ENCODE results near the gene PNPT1. TPM values are rescaled to one million over a fixed set of nuclear protein-coding genes. Genes with fewer than 3 reads are reported as not detected.

The PNPT1 gene
- total and polyA plus RNA-seq, 5 experiments from 2014 or later, result 21.3 to 29.5 (median 26.2) TPM

DNA sequence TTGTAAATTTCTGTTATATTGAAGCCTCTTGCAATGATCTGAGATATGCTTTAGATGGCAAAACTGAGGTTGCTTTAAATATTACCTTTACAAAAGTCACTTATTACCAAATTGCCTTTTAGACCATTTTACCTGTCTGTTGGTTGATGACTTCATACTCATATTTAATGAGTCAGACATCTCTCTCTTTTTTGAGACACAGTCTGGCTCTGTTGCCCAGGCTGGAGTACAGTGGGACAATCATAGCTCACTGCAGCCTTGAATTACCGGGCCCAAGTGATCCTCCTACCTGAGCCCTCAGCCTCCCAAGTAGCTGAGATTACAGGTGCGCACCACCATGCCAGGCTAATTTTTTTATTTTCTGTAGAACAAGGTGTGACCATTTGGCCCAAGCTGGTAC is 64.7 kb downstream of the PNPT1 start:
- Mint-ChIP-seq H3K27me3 (no peaks in the 10 kb centered on the region), H3K9me3 (no peaks in the 10 kb centered on the region), H3K4me3 (no peak overlapping the region), H3K36me3 (peaks cover 0 to 36% (median 11%) of the 10 kb centered on the region in 3 donors), H3K27ac (peak overlapping the region in 2 of 10 donors; percentile 1 to 20), H3K4me1 (peaks cover 25 to 53% (median 41%) of the 10 kb centered on the region in 4 donors)
- ATAC-seq (no peak), DNase-seq (no peak)
- POLR2A ChIA-PET, result interaction anchor here (1.6 kb wide), 1 partner anchor 11 kb away, joined by 6 read pairs; the partner anchor contains the start of gene PPP4R3B

DNA sequence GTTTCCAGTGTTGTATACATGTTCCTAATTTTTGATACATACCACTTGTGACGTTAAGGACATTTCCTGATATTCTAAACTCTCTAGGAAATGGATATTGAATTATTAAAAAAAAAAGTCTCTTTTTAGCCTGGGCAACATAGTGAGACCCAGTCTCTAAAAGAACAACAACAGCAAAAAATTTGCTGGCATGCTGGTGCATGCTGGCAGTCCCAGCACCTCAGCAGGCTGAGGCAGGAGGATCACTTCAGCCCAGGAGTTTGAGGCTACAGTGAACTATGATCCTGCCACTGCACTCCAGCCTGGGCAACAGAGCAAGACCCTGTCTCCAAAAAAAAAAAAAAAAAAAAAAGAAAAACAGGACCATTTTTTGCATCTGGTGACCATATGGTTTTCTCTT is 65.7 kb downstream of the PNPT1 start:
- ATAC-seq, result no peak
- H3K27me3 Mint-ChIP-seq, result no peaks in the 10 kb centered on the region
- H3K4me3 Mint-ChIP-seq, result no peak overlapping the region
- no peak for DNase-seq
- POLR2A ChIA-PET, result no interaction called here
- H3K4me1 Mint-ChIP-seq, result peaks cover 34 to 64% (median 46%) of the 10 kb centered on the region in 4 donors
- H3K9me3 Mint-ChIP-seq, result no peaks in the 10 kb centered on the region
- H3K36me3 Mint-ChIP-seq, result peaks cover 0 to 40% (median 11%) of the 10 kb centered on the region in 3 donors
- no peak overlapping the region for H3K27ac Mint-ChIP-seq

DNA sequence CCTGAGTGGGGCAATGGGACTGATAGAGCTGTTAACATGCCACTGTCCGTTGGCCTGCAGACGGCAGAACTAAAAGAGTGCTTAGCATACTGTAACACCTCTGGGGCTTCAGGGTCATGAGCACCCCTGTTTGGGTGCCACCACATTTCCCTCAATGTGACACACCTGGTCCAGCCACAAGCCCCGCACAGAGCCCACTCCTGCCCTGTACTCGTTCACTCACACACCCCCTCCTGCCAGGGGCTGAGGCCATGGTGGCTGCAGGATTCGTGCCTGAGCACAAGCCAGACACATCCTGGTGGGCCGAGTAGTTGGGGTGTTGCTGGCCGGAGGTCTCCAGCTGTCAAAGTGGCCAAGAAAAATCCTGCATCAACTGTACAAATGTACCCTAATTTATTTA is 71.8 kb downstream of the PNPT1 start:
- Mint-ChIP-seq H3K36me3 (peaks cover 0 to 52% (median 16%) of the 10 kb centered on the region in 3 donors), H3K9me3 (no peaks in the 10 kb centered on the region), H3K27me3 (no peaks in the 10 kb centered on the region), H3K4me1 (peaks cover 21 to 72% (median 43%) of the 10 kb centered on the region in 4 donors), H3K27ac (peak overlapping the region in 2 of 10 donors; percentile 71 to 73), H3K4me3 (peak overlapping the region in 6 of 10 donors; percentile 16 to 72 (median 58))
- ATAC-seq, result no peak
- POLR2A ChIA-PET, result interaction anchor here (0.6 to 1.6 kb wide), 2 partner anchors 16 to 103 kb away, joined by 5 to 6 read pairs; partner anchors contain the start of gene CFAP36
- no peak for DNase-seq

DNA sequence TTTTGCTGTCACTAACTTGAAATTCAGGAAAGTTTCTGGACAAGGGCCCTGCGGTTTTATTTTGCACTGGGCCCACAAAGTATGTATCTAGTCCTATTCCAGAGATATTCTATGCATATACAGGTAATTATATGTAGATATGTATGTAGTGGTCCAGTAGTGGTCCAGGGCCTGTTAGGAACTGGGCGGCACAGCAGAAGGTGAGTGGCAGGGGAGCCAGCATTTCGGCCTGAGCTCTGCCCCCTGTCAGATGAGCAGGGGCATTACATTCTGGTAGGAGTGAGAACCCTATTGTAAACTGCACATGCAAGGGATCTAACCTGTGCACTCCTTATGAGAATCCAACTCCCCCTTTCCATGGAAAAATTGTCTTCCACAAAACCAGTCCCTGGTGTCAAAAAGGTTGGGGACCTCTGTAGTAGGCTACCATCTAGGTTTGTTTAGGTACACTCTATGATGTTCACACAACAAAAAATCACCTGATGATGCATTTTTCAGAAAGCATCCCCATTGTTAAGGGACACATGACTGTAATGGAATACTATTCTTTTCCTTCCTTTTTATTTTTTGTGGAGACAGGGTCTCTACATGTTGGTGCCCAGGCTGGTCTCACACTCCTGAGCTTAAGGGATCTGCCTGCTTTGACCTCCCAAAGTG is 73.4 kb downstream of the PNPT1 start:
- Mint-ChIP-seq H3K9me3 (no peaks in the 10 kb centered on the region), H3K27me3 (no peaks in the 10 kb centered on the region), H3K27ac (peak overlapping the region in 7 of 10 donors; percentile 12 to 86 (median 71)), H3K4me1 (peaks cover 20 to 68% (median 32%) of the 10 kb centered on the region in 4 donors), H3K4me3 (peak overlapping the region in 2 of 10 donors; percentile 20 to 72), H3K36me3 (peaks cover 0 to 46% (median 12%) of the 10 kb centered on the region in 3 donors)
- POLR2A ChIA-PET, result interaction anchor here (4.6 kb wide), 1 partner anchor 101 kb away, joined by 75 read pairs; the partner anchor contains the start of gene CFAP36
- DNase-seq (no peak), ATAC-seq (no peak)

DNA sequence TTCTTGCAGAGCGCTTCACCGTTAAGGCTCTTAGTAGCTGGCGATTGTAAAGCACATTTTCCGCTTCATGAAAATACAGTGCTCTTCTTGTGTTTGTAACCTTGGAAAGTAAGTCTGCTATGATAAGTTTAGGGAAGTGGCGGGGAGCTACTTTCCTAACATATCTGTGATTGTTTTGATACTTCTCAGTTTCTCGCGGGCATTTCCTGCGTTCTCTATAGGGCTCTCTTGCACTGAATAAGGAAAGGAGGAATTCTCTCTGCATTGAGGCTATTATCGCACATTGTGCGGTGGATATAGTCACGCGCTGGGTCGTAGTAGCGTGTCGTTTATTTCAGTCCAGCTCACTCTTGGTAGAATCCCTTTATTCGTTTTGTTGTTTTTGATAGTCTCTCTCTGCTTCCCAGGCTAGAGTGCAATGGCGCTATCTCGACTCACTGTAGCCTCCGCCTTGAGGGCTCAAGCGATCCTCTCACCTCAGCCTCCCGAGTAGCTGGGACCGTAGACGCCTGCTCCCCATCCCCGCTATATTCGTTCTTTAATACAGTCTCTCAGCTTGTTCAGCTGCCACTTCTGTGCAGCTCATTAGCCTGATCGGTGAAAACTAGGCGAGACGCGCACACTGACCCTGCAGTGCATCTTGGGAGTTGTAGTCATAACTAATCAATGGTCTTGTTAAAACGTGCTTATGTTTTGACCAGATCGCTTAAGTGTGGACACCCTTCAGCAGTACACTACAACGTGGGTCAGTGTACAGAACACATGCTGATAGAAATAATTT is 75.2 kb downstream of the PNPT1 start:
- no peaks in the 10 kb centered on the region for H3K9me3 Mint-ChIP-seq
- ATAC-seq (peak in 1 of 2 donors; percentile 16), DNase-seq (peak; percentile 23 to 75 (median 53))
- H3K4me3 Mint-ChIP-seq, result no peak overlapping the region
- POLR2A ChIA-PET, result interaction anchor here (0.7 to 4.6 kb wide), 25 partner anchors 9 to 1851 kb away, joined by 3 to 75 read pairs (median 4); partner anchors contain the start of genes CCDC88A, CFAP36, CLHC1 and MTIF2
- no peak overlapping the region for H3K27ac Mint-ChIP-seq
- H3K27me3 Mint-ChIP-seq, result no peaks in the 10 kb centered on the region
- H3K36me3 Mint-ChIP-seq, result peaks cover 0 to 50% (median 8%) of the 10 kb centered on the region in 3 donors
- peaks cover 22 to 63% (median 30%) of the 10 kb centered on the region in 4 donors for H3K4me1 Mint-ChIP-seq

DNA sequence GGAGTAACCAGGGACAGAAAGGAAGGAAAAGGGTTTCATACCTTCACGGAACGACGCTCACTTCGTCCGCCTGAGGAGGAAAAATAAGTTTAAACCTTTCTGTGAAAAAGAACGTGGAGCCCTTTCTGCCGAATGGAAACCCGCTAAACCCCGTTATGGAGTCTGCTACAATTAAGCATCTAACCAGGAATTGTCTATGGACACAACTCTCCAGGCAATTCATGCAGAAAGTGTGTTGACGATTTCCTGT is 75.7 kb downstream of the PNPT1 start:
- Mint-ChIP-seq H3K4me3 (no peak overlapping the region), H3K36me3 (peaks cover 0 to 49% (median 10%) of the 10 kb centered on the region in 3 donors), H3K27ac (no peak overlapping the region), H3K9me3 (no peaks in the 10 kb centered on the region), H3K27me3 (no peaks in the 10 kb centered on the region), H3K4me1 (peaks cover 18 to 60% (median 30%) of the 10 kb centered on the region in 4 donors)
- DNase-seq (no peak), ATAC-seq (peak in 1 of 2 donors; percentile 4)
- POLR2A ChIA-PET, result interaction anchor here (0.7 to 4.6 kb wide), 26 partner anchors 9 to 1851 kb away, joined by 3 to 75 read pairs (median 4); partner anchors contain the start of genes CCDC88A, CFAP36, CLHC1 and MTIF2

DNA sequence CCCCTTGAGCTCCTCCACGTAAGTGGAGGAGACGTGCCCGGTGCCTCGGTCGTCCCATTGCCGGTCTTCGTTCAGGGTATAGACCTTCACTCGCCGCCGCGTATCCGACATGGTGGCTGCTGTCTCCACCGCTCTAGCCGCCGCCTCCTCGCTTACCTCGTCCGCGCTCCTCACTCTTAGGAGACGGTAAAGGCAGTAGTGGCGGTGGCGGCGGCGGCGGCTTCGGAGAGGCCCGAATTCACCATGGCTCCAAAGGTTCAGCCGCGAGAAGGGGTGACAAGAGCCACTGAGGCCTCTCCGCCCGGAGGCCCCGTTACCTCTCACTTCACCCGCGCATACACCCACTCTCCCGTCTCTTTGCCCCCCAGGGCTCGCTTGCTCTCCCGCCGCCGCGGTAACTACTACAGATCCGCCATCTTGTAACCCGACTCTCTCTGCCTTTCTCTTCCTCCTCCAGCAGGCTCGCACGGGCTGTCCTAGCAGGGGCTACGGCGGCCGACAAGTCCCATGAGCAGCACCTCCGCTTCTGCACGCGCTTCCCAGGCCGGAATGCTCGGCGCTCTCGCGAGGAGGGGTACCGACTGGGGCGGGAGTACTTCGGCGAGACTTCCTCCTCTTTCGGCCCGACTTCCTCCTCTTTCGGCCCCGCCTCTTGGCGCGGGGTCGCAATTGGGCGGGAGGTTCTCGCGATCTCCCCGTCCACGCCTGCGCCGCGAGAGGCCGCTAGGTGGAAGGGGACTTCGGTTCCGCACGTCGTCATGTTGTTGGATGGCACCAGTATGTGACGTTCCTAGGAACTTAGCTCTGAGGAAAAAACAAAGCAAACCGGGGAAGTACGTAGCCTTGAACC is 76.2 kb downstream of the PNPT1 start, which contains the start of gene PPP4R3B:
TSS of gene PPP4R3B (minus strand) at position 448 of the 850 bp plus-strand sequence. CDS start at position 111, 337 bp downstream.
- Mint-ChIP-seq H3K4me1 (peaks cover 12 to 56% (median 28%) of the 10 kb centered on the region in 4 donors), H3K9me3 (no peaks in the 10 kb centered on the region), H3K27me3 (no peaks in the 10 kb centered on the region), H3K36me3 (peaks cover 0 to 49% (median 8%) of the 10 kb centered on the region in 3 donors), H3K27ac (no peak within 1 kb of the TSS), H3K4me3 (no peak within 1 kb of the TSS)
- DNase-seq, result peak; percentile 92 to 100 (median 99)
- POLR2A ChIA-PET, result interaction anchor here (0.7 to 4.6 kb wide), 28 partner anchors 8 to 1623 kb away, joined by 3 to 75 read pairs (median 4); partner anchors contain the start of genes CCDC88A, CFAP36, CLHC1 and MTIF2
- peak; percentile 83 to 86 for ATAC-seq

DNA sequence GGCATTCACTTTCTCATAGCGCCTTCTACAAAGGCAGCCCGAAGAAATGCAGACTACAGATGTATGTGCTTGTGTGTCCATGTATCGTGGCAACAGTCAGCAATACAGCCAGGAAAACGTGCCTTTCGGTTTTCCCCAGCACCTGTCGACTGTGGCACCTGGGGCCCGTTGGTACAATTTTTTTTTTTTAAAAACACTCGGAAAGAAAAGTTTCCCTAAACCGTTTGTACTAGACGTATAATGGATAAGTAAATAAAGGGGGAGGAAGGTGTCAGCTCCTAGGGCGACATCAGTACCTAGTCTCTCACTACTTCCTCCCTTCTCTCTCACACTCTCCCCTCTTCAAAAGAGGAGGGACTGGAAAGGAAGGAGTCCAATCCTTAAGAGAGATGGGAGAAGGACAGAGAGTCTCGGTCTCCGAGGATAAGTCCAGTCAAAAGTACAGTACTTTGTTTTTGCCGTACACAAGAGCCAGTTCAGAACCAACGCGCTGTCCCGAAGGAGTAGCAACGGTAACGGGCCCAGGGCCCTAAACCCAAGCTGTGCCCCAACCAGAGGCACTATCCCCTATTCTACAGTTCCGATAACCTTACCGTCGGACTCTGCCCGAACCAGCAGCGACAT is 77.0 kb downstream of the PNPT1 start:
- peaks cover 11 to 49% (median 28%) of the 10 kb centered on the region in 4 donors for H3K4me1 Mint-ChIP-seq
- ATAC-seq (peak; percentile 9 to 41), DNase-seq (peak; percentile 13 to 75 (median 52))
- no peaks in the 10 kb centered on the region for H3K9me3 Mint-ChIP-seq
- no peaks in the 10 kb centered on the region for H3K27me3 Mint-ChIP-seq
- POLR2A ChIA-PET, result interaction anchor here (0.5 to 4.6 kb wide), 9 partner anchors 17 to 1622 kb away, joined by 3 to 75 read pairs (median 5); partner anchors contain the start of genes CCDC88A, CFAP36, CLHC1 and RPS27A
- peaks cover 0 to 53% (median 9%) of the 10 kb centered on the region in 3 donors for H3K36me3 Mint-ChIP-seq
- no peak overlapping the region for H3K27ac Mint-ChIP-seq
- H3K4me3 Mint-ChIP-seq, result no peak overlapping the region

DNA sequence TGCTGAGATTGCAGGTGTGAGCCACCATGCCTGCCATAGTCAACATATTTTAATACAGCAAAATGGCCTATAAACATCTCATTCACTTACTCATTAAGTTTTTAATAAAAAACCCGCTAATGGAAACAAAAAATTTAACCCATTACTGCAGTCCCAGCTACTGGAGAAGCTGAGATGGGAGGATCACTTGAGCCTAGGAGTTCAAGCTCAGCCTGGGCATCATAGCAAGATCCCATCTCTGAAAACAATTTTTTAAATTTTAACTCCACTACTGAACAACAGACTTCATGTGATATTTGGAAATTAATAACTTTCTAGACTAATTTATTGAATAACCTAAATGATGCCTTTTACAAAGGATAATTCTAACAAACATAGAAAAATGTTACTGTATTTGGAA is 81.6 kb downstream of the PNPT1 start:
- ATAC-seq (no peak), DNase-seq (no peak)
- H3K27ac Mint-ChIP-seq, result peak overlapping the region in 1 of 10 donors; percentile 32
- H3K36me3 Mint-ChIP-seq, result peaks cover 0 to 65% (median 15%) of the 10 kb centered on the region in 3 donors
- H3K27me3 Mint-ChIP-seq, result no peaks in the 10 kb centered on the region
- no peaks in the 10 kb centered on the region for H3K9me3 Mint-ChIP-seq
- peaks cover 15 to 83% (median 59%) of the 10 kb centered on the region in 4 donors for H3K4me1 Mint-ChIP-seq
- POLR2A ChIA-PET, result interaction anchor here (0.6 kb wide), 1 partner anchor 11 kb away, joined by 7 read pairs; no protein-coding TSS in a partner anchor
- H3K4me3 Mint-ChIP-seq, result no peak overlapping the region

DNA sequence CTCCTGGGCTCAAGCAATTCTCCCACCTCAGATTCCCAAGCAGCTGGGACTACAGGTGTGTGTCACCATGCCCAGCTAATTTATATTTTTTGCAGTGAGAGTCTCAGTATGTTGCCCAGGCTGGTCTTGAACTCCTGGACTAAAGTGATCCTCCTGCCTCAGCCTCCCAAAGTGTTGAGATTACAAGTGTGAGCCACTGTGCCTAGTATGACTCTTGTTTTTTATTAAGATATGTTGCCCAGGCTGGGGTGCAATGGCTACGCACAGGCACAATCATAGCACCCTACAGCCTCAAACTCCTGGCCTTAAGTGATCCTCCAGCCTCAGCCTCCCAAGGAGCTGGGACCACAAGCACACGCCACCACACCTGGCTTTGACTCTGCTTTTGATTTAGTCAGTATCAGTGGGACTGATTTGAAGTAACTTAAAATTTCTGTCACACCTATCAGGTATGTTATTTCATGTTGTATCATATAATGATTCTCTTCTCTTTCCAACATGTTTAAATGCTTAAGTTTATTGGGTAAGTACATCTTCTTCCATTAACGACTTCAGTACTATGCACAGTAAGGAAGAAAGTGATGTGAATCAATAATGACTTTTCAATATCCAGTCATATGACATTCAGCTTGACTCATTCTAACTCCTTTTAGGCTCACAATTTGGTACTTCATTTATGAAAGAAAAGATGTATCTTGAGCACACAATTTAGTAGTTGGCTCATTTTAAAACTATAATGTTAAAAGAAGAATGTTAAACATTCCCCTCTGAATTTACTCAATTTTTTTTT is 82.5 kb downstream of the PNPT1 start:
- Mint-ChIP-seq H3K9me3 (no peaks in the 10 kb centered on the region), H3K4me1 (peaks cover 17 to 82% (median 61%) of the 10 kb centered on the region in 4 donors), H3K27me3 (no peaks in the 10 kb centered on the region), H3K4me3 (no peak overlapping the region), H3K36me3 (peaks cover 0 to 68% (median 15%) of the 10 kb centered on the region in 3 donors), H3K27ac (peak overlapping the region in 8 of 10 donors; percentile 24 to 79 (median 66))
- POLR2A ChIA-PET, result interaction anchor here (0.7 kb wide), 1 partner anchor 663 kb away, joined by 3 read pairs; no protein-coding TSS in a partner anchor
- ATAC-seq (no peak), DNase-seq (no peak)

All from naive thymus-derived CD8-positive, alpha-beta T cell (primary cell).